Coronary artery (tissue), 2 donors: ENCODE measurements around the gene OSBPL2.

Experiments
- DNase-seq: peaks from one replicate; pipeline ENCODE4 v3.0.0-alpha.2; 2017; ENCODE audit warnings: low spot score
- H3K27ac ChIP-seq, 2 donors: fragments of 200-600 bp; sonication (generic); one replicate each; pipeline ENCODE4 v1.5.1; 2016 to 2019
- H3K4me3 ChIP-seq: fragments of 200-600 bp; sonication (generic); 2 replicates; pipeline ENCODE4 v1.5.1; 2016; ENCODE audit warnings: mild to moderate bottlenecking, moderate library complexity
- CTCF ChIP-seq: fragments of 200-600 bp; sonication (generic); IDR thresholded peaks from one replicate; pipeline ENCODE4 v1.5.1; 2019; ENCODE audit warnings: antibody characterized with exemption

Gene OSBPL2

GRCh38 chr20:62329389-62330377 is 91.4 kb downstream of the OSBPL2 start:
- H3K27ac ChIP-seq: no peak overlapping the region
- DNase-seq: no peak
- no peak for TF ChIP-seq CTCF
- no peak overlapping the region for H3K4me3 ChIP-seq

GRCh38 chr20:62330576-62331317 is 92.4 kb downstream of the OSBPL2 start:
- TF ChIP-seq CTCF: no peak
- no peak overlapping the region for H3K4me3 ChIP-seq
- DNase-seq: no peak
- no peak overlapping the region for H3K27ac ChIP-seq

- TF ChIP-seq CTCF: no peak
- no peak overlapping the region for H3K4me3 ChIP-seq
- no peak for DNase-seq
- no peak overlapping the region for H3K27ac ChIP-seq
These were observed 93.0 kb downstream of the OSBPL2 start for GRCh38 chr20:62331347-62331746.

GRCh38 chr20:62332421-62332820 is 94.1 kb downstream of the OSBPL2 start:
- H3K27ac ChIP-seq: no peak overlapping the region
- no peak for DNase-seq
- no peak overlapping the region for H3K4me3 ChIP-seq
- no peak for TF ChIP-seq CTCF

- peak overlapping the region in 1 of 2 donors; percentile 11 for H3K27ac ChIP-seq
- DNase-seq: no peak
- no peak overlapping the region for H3K4me3 ChIP-seq
- TF ChIP-seq CTCF: no peak
These were observed 94.9 kb downstream of the OSBPL2 start for GRCh38 chr20:62332989-62333819.

GRCh38 chr20:62333820-62334595 is 95.7 kb downstream of the OSBPL2 start:
- H3K27ac ChIP-seq: peak overlapping the region in 1 of 2 donors; percentile 11
- no peak for DNase-seq
- TF ChIP-seq CTCF: no peak
- H3K4me3 ChIP-seq: no peak overlapping the region
